ENCODE data around the gene NDUFB6. TPM values are rescaled to one million over a fixed set of nuclear protein-coding genes. Genes with fewer than 3 reads are reported as not detected.

The NDUFB6 gene
- total and polyA plus RNA-seq, 9 of the 15 experiments (the other 6 are each of a cell fraction or from before 2014, with no cell fraction given): 26.5 to 88.1 (median 64.0) TPM

- ChIA-PET POLR2A (no interaction called here), CTCF (ENCODE audit: low intra/inter-chr PET ratio) (no interaction called here)
- ATAC-seq (no peak), FAIRE-seq (no peak), DNase-seq (ENCODE audit: extremely low read depth in 1 of 4, low spot score in 3 of 4) (no peak)
- H3K36me3 ChIP-seq (ENCODE audit: control insufficient read depth, insufficient read depth, low read length): no peaks in the 10 kb centered on the region
- in situ Hi-C loops (cut with MboI) (no loop called here), intact Hi-C loops (cut with micrococcal nuclease) (no loop called here)
- H3K79me2 ChIP-seq (ENCODE audit: control insufficient read depth, insufficient read depth, low read length): no peaks in the 10 kb centered on the region
- H3K4me2 ChIP-seq (ENCODE audit: insufficient read depth, low read length): no peak overlapping the region
- H3K27ac ChIP-seq (ENCODE audit: extremely low read depth, low read depth, low read length): no peak overlapping the region
- no peaks in the 10 kb centered on the region for H3K4me1 ChIP-seq (replicated peaks in 1 of 2; ENCODE audit: control insufficient read depth in 2 of 2, insufficient read depth in 2 of 2, low read length in 2 of 2)
- H3K9ac ChIP-seq (ENCODE audit: insufficient read depth in 1 of 2, low read depth in 2 of 2, low read length in 2 of 2): no peak overlapping the region
- no peak overlapping the region for H2AFZ ChIP-seq (ENCODE audit: low read depth, low read length)
- no peaks in the 10 kb centered on the region for H3K27me3 ChIP-seq (ENCODE audit: control insufficient read depth in 2 of 2, insufficient read depth in 2 of 2, low read length in 2 of 2)
- TF ChIP-seq LEF1 (IDR thresholded peaks at IDR 0.05) (no peak), TRIM24 (IDR thresholded peaks at IDR 0.05) (no peak), ZNF436 (CRISPR knock-in tag; IDR thresholded peaks at IDR 0.05) (no peak), SOX6 (IDR thresholded peaks at IDR 0.05) (no peak), CREM (IDR thresholded peaks at IDR 0.05; ENCODE audit: low read depth) (no peak), BRF2 (IDR thresholded peaks at IDR 0.05; ENCODE audit: borderline replicate concordance, insufficient read depth, insufficient read length) (no peak), KLF6 (CRISPR knock-in tag; IDR thresholded peaks at IDR 0.05; ENCODE audit: borderline replicate concordance) (no peak)
- no peaks in the 10 kb centered on the region for H3K9me1 ChIP-seq (ENCODE audit: control insufficient read depth, insufficient read depth, low read length)
- no peak overlapping the region for H3K4me3 ChIP-seq
- no peaks in the 10 kb centered on the region for H3K9me3 ChIP-seq (replicated peaks; ENCODE audit: control insufficient read depth, insufficient read depth, low read depth, low read length)
- no TSS peak for BruUV-seq (replicated peaks)
- no peaks in the 10 kb centered on the region for H4K20me1 ChIP-seq (replicated peaks; ENCODE audit: control insufficient read depth, insufficient read depth, low read length)
These were observed 24.0 kb upstream of the NDUFB6 start for GRCh38 chr9:32596936-32597335.
